KMS-11 (cell line): Measurements from ENCODE around the gene CLEC4E.
A peak's percentile ranks its signal among the peaks of the same experiment; 100 is the strongest.

Source experiments
- H2AFZ ChIP-seq: fragments of 200-600 bp; sonication (generic); 2 replicates; pipeline ENCODE4 v1.6.1; 2016; ENCODE audit warnings: antibody characterized with exemption, mixed run types, low read depth
- H3K27ac ChIP-seq: fragments of 200-600 bp; sonication (generic); 2 replicates; pipeline ENCODE4 v1.6.1; 2016; ENCODE audit warnings: mild to moderate bottlenecking, mixed run types
- H3K27me3 ChIP-seq: fragments of 200-600 bp; sonication (generic); 2 replicates; pipeline ENCODE4 v1.6.1; 2017; ENCODE audit warnings: mild to moderate bottlenecking, low read depth, mixed run types, moderate library complexity; ENCODE audit not compliant: insufficient read depth
- H3K36me3 ChIP-seq: fragments of 200-600 bp; sonication (generic); 2 replicates; pipeline ENCODE4 v1.6.1; 2017; ENCODE audit warnings: mild to moderate bottlenecking, mixed run types; ENCODE audit not compliant: insufficient read depth
- H3K4me1 ChIP-seq: fragments of 200-600 bp; sonication (generic); 2 replicates; pipeline ENCODE4 v1.6.1; 2016; ENCODE audit warnings: mild to moderate bottlenecking, low read depth, mixed run types; ENCODE audit not compliant: poor library complexity, severe bottlenecking
- H3K4me2 ChIP-seq: fragments of 200-600 bp; sonication (generic); 2 replicates; pipeline ENCODE4 v1.7.0; 2016; ENCODE audit warnings: mild to moderate bottlenecking, mixed run types
- H3K4me3 ChIP-seq: fragments of 200-600 bp; sonication (generic); IDR thresholded peaks from 2 replicates; pipeline ENCODE4 v1.6.1; 2017; ENCODE audit warnings: low read depth, low read length, mixed read lengths; ENCODE audit not compliant: insufficient read depth
- H3K79me2 ChIP-seq: fragments of 200-600 bp; sonication (generic); 2 replicates; pipeline ENCODE4 v1.6.1; 2016; ENCODE audit warnings: low read depth, mixed run types; ENCODE audit not compliant: insufficient read depth
- H3K9ac ChIP-seq: fragments of 200-600 bp; sonication (generic); 2 replicates; pipeline ENCODE4 v1.6.1; 2016; ENCODE audit warnings: mild to moderate bottlenecking, mixed run types
- H4K20me1 ChIP-seq: fragments of 200-600 bp; sonication (generic); 2 replicates; pipeline ENCODE4 v1.6.1; 2016; ENCODE audit warnings: mild to moderate bottlenecking, mixed run types; ENCODE audit not compliant: insufficient read depth
- TF ChIP-seq, protein P1 (sequence below): fragments of 200-600 bp; sonication (generic); conservative IDR thresholded peaks from 2 replicates; pipeline ENCODE4 v1.6.1; 2017; ENCODE audit warnings: low read depth, mild to moderate bottlenecking, antibody characterized with exemption, low read length, moderate library complexity, mixed read lengths

The CLEC4E gene

DNA sequence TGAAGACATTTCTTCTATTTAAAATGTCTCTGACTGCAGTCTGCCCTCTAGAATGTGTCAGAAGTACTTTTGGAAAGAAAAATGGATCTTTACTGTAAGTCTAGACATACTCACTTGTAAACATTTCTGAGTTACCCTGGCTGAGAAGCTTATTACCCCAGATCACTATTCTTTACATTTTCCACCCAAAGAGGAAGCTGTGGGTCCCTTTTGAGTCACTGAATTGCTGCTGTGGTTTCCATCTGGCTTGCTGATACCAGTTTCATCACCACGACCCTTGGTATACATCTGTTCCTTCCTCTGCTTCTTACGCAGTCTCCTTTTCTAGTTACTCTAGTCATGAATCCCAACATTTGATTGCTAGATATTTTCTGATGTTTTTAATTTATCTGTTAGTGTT is 47.6 kb downstream of the CLEC4E start:
- Histone ChIP-seq H3K27me3 (no peaks in the 10 kb centered on the region), H3K4me1 (peaks cover 23% of the 10 kb centered on the region), H3K27ac (peak overlapping the region; percentile 23; the same call in 1 of the 2 replicates), H3K9ac (no peak overlapping the region), H3K4me2 (peak overlapping the region; percentile 88), H2AFZ (no peak overlapping the region), H4K20me1 (no peaks in the 10 kb centered on the region), H3K36me3 (no peaks in the 10 kb centered on the region), H3K79me2 (no peaks in the 10 kb centered on the region), H3K4me3 (no peak overlapping the region)
- TF ChIP-seq, protein P1, sequence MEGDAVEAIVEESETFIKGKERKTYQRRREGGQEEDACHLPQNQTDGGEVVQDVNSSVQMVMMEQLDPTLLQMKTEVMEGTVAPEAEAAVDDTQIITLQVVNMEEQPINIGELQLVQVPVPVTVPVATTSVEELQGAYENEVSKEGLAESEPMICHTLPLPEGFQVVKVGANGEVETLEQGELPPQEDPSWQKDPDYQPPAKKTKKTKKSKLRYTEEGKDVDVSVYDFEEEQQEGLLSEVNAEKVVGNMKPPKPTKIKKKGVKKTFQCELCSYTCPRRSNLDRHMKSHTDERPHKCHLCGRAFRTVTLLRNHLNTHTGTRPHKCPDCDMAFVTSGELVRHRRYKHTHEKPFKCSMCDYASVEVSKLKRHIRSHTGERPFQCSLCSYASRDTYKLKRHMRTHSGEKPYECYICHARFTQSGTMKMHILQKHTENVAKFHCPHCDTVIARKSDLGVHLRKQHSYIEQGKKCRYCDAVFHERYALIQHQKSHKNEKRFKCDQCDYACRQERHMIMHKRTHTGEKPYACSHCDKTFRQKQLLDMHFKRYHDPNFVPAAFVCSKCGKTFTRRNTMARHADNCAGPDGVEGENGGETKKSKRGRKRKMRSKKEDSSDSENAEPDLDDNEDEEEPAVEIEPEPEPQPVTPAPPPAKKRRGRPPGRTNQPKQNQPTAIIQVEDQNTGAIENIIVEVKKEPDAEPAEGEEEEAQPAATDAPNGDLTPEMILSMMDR, result no peak

DNA sequence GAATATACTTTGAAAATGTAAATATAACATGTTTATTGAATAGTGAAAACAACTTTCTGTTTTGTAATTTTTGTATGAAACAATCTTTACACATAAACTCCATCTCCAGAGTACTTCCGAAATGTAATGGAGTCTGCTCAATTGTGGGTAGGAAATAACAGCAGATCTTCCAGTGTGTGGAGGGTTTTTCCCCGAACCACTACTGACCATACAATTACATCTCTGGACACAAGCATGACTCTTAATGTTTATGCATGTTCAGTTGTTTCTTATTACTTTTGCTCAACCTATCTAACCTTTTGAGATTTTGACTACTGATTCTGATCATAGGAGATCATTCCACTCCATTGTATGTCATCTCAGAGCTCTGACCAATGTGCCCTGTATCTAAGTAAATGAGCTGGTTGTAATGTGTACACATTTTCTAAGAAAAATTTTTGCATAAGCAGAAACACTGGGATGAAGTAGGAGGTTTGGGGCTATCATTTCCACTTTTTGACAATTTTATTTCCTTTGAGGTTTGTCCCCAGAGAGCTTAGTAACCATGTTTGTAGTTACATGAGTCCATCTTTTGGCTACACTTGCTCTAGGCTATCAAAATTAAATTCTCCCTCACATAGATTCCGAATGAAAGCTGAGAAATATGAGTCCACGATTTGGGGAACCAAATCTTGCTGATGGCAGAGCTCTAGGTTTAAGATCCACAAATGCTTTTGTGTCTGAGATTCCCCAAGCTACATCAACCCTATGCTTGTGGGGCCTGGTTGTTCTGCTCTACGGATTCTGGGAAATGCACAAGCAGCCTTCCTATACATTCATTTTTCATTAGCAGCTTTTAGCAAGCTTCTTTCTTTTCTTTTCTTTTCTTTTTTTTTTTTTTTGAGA is 48.8 kb downstream of the CLEC4E start:
- Histone ChIP-seq H3K79me2 (no peaks in the 10 kb centered on the region), H3K27ac (no peak overlapping the region), H4K20me1 (no peaks in the 10 kb centered on the region), H3K4me2 (peak overlapping the region; percentile 88; the same call in 1 of the 2 replicates), H3K9ac (no peak overlapping the region), H2AFZ (no peak overlapping the region), H3K4me1 (peaks cover 23% of the 10 kb centered on the region), H3K4me3 (no peak overlapping the region), H3K36me3 (no peaks in the 10 kb centered on the region), H3K27me3 (no peaks in the 10 kb centered on the region)
- TF ChIP-seq, protein P1, result no peak
